Activated CD8-positive, alpha-beta memory T cell treated with anti-CD3 and anti-CD28 coated beads, Interleukin-2, amount 50 U/mL, for 48 hours (primary cell): Measurements from ENCODE around the gene IRS1.
"Not testable (repeated sequence)": the region's sequence is repeated elsewhere in the genome, so short reads cannot be mapped to it uniquely, and the experiment has no call there.

Experiments
- DNase-seq: peaks from one replicate; pipeline ENCODE4 v3.0.0-alpha.2; 2020

The IRS1 gene

DNA sequence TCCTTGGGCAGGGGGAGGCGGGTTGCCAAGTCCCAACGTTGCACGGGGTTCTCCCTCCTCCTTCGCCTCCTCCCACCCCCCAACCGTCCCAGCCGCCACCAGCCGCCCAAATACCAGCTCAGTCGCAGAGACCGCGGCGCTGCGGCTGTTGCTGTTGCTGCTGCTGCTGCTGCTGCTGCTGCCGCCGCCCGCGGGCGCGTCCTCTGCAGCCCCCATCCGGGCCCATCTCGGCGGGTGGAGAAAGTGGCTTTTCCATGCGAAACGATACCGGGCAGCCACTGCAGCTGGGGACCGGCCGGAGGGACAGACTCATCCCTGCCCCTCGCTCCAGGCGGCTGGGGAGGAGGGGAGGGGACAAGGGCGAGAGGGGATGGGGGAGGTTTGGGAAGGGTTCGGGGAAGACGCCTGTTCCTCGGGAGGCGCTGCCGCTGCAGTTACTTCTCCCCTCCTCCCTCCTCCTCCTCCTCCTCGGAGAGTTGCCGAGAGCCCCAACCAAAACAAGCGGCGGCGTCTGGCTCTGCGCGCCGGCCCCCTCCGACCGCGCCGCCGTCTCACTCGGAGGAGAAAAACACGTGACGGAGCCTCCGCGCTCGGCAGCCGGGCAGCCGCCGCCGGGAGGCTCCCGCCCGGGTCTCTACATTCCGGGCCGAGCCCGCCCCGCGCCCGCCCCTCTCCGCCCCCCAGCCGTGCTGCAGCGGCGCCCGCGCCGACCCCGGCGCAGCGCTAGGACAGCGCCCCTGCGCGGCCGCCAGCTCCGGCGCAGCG, at the start of gene IRS1:
TSS of gene IRS1 (minus strand) at position 610 of the 765 bp plus-strand sequence. CDS start 1,082 bp downstream, outside the sequence.
- peak; percentile 80 for DNase-seq

GRCh38 chr2:226849349-226849748, 49.7 kb upstream of the IRS1 start:
- DNase-seq, result no peak

DNA sequence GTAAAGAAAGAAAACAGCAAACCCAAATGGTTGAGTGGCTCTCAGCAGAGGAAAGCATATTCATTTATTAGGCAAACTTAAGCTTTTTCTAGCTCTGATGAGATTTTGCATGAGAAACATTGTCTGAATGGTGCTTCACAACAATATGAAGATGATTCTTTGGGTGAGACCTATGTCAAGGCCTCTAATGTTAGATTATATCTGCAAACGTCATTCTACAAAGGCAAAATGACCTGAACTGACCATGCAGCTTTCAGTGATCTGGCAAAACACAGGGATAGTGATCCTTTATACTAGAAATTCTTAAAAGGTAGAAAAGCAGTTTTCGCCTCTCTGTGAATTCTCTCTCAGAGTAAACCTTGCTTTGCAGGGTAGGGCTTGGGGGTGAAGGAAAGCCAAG, 47.9 kb upstream of the IRS1 start:
- no peak for DNase-seq

DNA sequence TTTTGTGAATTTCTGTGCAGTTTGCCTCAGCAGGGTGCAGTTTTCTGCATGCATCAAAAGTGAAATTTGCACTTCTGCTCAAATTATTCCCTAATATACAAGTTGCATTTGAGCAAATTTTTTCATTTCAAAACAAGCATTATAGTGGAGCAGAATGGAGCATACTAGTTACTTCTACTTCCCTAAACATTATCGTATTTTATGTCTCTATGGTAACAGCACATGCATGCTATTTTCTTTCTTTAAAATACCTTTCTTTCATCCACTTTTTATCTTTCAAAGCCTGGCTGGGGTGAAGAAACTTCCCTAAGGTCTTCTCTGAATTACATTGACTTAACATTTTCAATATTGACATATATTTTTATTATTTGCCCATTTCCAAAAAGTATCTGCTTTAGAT, 47.5 kb upstream of the IRS1 start:
- DNase-seq, result no peak

GRCh38 chr2:226845386-226846116, 45.9 kb upstream of the IRS1 start:
- no peak for DNase-seq

GRCh38 chr2:226843001-226843400, 43.4 kb upstream of the IRS1 start:
- DNase-seq, result not testable (repeated sequence)

GRCh38 chr2:226839951-226840350, 40.3 kb upstream of the IRS1 start:
- DNase-seq, result no peak

DNA sequence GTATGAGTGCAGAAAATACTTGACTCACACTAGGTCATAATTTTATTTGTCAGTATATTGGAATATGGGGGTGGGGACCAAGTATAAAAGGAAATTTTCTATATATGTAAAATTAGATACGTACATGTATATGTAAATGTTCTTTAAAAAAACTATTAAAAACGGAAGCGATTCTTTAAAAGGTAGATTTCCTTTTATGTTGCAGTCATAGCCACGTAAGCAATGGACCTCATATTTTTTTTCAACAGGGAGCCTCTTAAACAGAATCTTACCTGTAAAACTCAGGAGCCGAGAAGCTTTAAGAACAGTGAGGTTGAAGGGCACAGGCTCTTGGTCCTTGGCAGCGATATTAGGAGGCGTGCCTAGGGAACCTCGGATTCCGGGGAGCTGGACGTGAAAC, 39.5 kb upstream of the IRS1 start:
- DNase-seq, result no peak

DNA sequence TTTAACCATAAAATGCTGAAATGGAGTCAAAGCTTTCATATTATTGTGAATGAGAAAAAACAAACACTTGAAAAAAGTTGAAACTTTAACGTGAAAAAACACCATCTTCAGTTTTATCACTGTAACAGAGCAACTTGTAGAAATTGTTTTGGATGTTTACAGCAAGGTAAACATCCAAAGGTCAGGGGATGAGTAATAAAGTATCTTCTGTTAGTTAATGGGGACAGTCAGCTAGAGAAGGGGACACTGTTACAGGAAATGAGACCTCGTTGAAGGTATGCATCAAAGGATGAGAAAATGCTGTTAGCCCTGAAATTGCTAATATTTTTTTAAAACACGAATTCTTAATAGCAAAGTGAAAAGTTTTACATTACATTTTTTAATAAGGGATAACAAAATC, 39.1 kb upstream of the IRS1 start:
- no peak for DNase-seq

- DNase-seq, result no peak
Observed at GRCh38 chr2:226837787-226838603, 38.4 kb upstream of the IRS1 start.

DNA sequence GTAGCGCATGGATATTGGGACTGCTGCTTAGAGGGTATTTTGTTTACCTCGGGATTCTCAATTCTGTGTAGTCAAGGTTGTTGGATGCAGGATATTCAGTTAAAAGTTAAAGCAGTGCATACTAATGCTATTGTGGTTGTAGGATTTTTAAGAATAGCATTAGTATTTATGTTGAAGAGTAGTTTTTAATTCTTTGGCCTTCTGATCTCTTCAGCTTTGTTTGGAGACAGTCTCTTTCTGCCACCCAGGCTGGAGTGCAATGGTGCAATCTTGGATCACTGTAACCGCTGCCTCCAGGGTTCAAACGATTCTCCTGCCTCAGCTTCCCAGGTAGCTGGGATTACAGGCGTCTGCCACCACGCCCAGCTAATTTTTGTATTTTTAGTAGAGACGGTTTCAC, 37.7 kb upstream of the IRS1 start:
- no peak for DNase-seq

GRCh38 chr2:226836548-226836885, 36.9 kb upstream of the IRS1 start:
- no peak for DNase-seq

- DNase-seq, result peak; percentile 96
Observed at GRCh38 chr2:226835796-226836547, 36.4 kb upstream of the IRS1 start, which contains the start of gene RHBDD1. RHBDD1 (plus strand) TSS chr2:226836054; CDS start chr2:226864694, 28,640 bp downstream.

- no peak for DNase-seq
Observed at GRCh38 chr2:226835420-226835795, 35.8 kb upstream of the IRS1 start.

- DNase-seq, result not testable (repeated sequence)
Observed at GRCh38 chr2:226834880-226835279, 35.3 kb upstream of the IRS1 start.

DNA sequence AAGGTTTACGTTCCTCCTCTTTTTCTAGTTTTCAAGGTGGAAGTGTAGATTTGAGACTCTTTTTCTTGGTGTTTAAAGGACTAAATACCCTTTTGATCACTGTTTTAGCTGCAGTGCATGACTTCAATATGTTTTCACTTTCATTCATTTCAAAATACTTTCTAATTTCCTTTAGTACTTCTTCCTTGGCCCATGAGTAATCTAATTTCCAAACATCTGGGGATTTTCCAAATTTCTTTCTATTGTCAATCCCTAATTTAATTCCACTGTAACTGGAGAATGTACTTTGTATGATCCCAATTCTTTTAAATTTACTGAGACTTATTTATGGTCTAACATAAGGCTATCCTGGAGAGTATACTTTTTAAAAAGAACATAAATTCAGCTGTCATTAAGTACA, 32.4 kb upstream of the IRS1 start:
- DNase-seq, result no peak

DNA sequence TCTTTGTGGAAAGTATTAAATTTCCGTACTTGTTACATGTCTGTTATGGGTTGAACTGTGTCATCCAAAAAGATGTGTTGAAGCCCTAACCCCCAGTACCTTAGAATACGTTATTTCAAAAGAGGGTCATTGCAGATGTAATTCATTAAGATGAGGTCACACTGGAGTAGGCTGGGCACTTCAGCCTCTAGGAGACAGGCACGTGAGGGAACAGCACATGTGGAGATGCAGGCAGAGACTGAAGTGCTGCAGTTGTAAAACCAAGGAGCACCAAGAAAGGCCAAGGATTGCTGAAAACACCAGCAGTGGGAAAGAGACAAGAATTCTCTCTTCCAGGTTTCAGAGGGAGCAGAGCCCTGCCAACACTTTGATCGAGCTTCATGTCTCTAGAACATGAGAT, 31.6 kb upstream of the IRS1 start:
- no peak for DNase-seq

GRCh38 chr2:226829721-226830631, 30.4 kb upstream of the IRS1 start:
- no peak for DNase-seq

DNA sequence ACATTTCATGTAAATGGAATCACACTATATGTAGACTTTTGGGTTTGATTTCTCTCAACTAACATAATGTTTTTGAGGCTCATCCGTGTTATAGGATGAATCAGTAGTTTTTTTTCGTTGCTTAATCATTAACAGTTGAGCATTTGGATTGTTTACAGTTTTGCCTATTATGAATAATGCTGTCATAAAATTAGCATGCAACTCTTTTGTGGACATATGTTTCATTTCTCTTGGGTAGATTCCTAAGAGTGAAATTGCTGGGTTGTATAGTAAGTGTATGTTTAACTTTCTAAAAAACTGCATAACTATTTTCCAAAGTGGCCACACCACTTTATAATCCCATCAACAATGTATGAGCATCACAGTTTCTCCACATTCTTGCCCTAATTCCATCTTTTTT, 28.6 kb upstream of the IRS1 start:
- no peak for DNase-seq

DNA sequence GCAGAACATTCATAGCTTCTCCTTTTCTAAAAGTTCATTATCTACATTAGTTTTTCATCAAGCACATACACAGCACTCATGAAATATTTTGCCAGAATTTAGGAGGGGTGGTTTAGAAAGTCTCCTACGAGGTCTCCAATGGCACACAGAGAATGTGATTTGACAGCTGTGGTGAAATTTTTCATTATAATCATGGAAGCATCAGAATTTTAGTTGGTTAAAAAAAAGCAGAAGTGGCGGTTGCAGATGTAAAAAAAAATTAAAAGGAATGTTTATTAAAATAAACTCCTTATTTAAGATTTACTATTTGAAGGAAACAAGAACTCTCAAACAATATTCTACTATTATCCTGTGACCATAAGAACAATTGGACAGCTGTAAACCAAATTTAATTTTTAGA, 25.4 kb upstream of the IRS1 start:
- no peak for DNase-seq

GRCh38 chr2:226818930-226819329, 19.3 kb upstream of the IRS1 start:
- DNase-seq, result no peak
